NCI-H1417 (cell line): ENCODE results near the gene MBLAC1.

ENCODE experiments used
- DNase-seq, 3 experiments: peaks; one replicate each; lab custom pipeline; 2025; lab: John Stamatoyannopoulos, UW

Gene MBLAC1, protein sequence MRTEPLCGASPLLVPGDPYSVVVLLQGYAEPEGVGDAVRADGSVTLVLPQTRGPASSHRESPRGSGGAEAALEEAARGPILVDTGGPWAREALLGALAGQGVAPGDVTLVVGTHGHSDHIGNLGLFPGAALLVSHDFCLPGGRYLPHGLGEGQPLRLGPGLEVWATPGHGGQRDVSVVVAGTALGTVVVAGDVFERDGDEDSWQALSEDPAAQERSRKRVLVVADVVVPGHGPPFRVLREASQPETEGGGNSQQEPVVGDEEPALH

DNA sequence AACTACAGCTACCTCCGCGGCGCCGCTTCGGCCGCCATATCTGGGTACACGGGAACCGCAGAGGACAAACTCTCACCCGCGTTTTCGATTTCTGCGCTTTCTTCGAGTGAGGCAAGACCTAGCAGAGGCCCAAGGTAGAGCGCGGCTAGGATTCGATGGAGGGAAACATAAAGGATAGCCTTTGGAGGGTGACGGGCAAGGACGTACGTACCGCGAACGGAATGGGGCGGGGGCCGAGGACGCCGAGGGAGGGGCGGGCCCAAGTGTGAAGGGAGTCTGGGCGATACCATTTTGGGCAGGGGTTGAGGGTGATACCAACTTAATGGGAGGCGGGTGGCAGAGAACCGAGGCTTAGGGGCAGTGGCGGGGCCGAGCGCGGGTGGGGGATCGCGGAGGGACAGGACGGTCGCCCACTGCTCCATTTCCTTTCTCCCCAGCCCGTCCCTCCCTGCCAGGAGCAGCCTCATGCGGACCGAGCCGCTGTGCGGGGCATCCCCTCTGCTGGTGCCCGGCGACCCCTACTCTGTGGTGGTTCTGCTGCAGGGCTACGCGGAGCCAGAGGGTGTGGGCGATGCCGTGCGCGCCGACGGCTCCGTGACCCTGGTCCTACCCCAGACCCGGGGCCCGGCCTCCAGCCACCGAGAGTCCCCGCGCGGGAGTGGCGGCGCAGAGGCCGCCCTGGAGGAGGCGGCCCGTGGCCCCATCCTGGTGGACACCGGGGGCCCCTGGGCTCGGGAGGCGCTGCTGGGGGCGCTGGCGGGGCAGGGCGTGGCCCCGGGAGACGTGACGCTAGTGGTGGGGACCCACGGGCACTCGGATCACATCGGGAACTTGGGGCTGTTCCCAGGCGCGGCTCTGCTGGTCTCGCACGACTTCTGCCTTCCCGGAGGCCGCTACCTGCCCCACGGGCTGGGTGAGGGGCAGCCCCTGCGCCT is at the start of gene MBLAC1:
Gene MBLAC1 (plus strand): TSS at position 37 of the 935 bp plus-strand sequence. CDS start 429 bp downstream, at position 466.
- DNase-seq, result peak; percentile 95 to 100 (median 98)

DNA sequence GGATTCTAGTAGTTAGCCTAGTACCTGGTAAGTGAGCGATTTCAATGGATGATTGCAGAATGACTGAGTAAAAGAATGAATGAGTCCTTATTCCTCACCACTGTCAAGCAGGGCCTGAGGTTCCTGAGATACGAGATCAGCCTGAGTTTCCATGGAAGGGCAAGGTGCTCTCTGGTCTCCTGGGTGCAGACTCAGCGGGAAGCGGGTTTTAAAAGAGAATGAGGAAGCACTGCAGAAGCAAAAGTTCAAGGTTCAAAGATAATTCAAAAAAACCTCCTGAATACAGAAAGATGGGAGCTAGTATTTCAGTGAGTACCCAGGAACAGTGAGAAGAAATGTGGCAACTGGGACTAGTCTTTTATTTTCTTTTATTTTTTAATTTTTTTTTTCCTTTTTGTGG is 49.6 kb upstream of the MBLAC1 start:
- DNase-seq, result no peak

DNA sequence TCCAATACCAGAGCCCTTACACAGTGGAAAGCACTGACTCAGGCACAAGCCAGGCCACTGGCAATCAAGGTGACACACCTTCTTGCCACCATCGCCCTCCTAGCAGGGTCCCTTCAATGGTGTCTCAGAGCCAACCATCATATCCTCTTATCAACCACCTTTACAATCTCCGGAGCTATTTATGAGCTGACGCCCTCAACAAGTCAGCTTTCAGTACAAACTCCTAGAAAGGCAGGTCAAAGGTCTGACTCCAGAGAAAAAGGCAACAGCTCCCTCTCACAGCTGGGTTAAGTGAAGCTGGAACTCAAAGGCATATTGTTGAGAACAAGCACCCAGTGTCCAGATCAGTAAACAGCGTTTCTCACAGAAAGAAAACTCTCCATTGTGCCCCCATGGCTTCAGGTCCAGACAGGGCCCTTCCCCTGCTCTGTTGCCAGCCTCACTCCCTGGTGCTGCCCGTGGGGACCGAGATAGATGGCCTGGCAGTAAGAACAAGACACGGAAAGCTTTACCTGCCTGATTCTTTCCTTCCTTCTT is 47.7 kb upstream of the MBLAC1 start:
- DNase-seq, result no peak

DNA sequence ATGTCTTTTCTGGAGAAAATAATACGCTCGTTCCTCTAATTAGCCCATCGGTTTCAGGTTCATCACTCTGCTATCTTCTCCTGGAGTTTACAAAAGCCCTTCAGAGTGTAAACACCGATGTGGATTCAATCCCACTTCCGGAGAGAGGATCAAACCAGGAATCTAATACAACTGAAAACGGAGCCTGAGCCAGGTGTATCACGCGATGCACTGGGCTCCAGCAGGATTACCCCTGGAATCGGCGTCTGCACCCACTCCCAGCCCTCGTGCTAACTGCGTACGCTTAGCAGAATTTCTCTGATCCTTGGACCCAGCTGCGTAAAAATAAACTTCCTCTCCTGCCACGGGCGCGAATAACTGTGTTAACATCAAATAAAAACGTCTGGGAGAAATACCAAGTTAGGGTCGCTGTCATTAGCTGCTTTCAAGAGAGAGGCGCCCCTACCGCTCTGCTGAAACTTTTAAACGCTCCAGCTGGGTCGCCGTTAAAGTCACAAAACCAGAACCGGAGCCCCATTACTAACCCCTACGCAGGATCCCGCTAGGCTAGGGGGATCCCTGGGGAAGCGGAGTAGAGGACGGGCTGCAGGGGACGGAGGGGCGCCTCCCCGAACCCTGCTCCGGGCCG is 45.7 kb upstream of the MBLAC1 start:
- peak; percentile 25 to 85 (median 71) for DNase-seq

DNA sequence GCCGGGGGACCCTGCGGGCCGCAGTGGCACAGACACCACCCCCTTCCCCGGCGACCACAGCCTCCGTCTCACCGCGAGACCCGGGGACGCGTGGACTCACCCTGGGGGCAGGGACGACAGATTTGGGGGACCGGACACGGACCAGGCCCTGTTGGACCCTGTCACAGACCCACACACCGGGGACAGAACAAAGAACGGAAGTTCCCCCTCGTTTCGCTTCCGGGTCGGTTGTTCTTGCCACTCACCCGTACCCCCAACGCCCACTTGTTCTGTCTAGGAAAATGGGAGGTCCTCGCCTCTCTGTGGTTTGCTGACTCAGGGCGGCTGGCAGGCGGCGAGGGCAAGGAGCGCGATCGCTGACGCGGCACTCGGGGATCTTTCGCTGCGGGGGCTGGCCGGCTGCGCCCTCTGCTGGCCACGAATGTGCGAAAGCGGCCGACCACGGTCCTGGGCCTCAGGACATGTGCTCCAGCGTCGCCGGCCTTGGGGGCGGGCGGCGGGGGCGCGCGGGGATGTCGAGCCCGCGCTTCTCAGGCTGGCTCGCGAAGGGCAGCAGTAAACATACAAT is 45.1 kb upstream of the MBLAC1 start, which contains the start of gene ZNF3:
Gene ZNF3 (minus strand): TSS at position 189 of the 568 bp plus-strand sequence. CDS start 4,366 bp downstream, outside the sequence.
- peak; percentile 99 to 100 (median 99) for DNase-seq

DNA sequence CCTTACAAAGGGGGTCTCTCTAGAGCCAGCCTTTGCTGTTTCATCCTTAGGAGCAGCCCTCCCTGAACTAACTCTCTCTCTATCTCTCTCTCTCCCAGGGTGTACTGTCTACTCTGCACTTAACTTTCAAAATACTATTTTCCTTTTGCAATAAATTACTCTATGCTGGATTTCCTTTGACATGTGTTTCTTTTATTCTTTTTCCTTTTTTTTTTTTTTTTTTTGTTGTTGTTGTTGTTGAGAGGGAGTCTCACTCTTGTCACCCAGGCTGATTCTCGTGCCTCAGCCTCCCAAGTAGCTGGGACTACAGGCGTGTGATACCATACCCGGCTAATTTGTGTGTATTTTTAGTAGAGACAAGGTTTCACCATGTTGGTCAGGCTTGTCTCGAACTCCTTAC is 43.8 kb upstream of the MBLAC1 start:
- DNase-seq, result no peak

DNA sequence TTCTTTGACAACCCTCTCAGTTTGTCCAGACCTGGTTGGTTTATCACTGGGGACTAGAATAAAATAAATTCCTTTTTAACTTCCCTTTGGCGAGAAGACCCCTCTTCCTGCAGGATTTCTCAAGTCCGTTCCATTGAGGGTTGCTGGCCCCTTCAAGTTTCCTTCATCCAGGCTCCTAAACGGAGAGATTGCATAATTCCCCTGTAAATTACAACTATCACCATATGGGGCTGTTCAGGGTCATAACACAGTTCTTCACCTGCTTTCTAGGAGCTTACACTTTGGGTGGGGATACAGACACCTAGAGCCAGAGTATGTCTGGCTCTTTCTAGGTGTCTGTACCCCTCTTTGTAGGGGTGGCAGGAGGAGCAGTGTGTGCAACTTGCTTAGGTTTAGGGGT is 41.3 kb upstream of the MBLAC1 start:
- no peak for DNase-seq

DNA sequence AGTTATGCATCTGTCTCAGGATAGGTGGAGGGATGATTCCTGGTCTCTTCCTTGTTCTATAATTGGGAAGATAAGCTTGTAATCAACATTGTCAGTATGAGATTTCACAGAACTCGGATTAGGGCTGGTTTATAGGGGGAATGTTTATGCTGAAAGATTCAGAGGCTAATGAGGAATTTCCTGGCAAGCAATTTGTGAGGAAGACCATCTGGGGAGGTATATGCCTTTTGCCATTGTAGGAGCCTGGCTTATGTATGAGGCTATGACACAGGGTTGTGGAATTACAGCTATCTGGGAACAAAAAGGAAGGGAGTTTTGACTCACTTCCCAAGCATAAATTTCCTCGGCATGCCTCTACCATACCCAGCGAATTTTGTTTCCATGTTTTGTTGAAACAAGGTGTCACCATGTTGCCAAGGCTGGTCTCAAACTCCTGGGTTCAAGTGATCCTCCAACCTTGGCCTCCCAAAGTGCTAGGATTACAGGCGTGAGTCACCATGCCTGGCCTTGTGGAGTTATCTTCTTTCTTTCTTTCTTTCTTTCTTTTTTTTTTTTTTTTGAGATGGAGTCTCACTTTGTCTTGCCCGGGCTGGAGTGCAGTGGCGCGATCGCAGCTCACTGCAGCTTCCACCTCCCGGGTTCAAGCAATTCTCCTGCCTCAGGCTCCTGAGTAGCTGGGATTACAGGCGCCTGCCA is 39.6 kb upstream of the MBLAC1 start:
- no peak for DNase-seq

DNA sequence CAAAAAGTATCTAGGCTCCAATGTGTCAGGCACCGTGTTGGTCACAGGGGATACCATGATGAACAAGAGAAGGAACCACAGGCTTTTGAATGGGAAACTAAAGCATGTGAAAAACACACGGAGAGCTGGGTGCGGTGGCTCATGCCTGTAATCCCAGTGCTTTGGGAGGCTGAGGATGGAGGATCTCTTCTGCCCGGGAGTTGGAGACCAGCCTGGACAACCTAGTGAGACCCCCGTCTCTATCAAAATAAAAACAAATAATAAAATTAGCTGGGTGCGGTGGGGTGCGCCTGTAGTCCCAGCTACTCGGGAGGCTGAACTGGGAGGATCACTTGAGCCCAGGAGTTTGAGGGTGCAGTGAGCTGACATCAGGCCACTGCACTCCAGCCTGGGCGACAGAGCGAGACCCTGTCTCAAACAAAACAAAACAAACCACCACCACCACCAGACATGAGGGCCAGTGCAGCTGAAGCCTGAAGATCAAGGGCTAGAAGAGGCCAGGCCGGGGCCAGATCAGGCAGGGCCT is 38.6 kb upstream of the MBLAC1 start:
- no peak for DNase-seq

DNA sequence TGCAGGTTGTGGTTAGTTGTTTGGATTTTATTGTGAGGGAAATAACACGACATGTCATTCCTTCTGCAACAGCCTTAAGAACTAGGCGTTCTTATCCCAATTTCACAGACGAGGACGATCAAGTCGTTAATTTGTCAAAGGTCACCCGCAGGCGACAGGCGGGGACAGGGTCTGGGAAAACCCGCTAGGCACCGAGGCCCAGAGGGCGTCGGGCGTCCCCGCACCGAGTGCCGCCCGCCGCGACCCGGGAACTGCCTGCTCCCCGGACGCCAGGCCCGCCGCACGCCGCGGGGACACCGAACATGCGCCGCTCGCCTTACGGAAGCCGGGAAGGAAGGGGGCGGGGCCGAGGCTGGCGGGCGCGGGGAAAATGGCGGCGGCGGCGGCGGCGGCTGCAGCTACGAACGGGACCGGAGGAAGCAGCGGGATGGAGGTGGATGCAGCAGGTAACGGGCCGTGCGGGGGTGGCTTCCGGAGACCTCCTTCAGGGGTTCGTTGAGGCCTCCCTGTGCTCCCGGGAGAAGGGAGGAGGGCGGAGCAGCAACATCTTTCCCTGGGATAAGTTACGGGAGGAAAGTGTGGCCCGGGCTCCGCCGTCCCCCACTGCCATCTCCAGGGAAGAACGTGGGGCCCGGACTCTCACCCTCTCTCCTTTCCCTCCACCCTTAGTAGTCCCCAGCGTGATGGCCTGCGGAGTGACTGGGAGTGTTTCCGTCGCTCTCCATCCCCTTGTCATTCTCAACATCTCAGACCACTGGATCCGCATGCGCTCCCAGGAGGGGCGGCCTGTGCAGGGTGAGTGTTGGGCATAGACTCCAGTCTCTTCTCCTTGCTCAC is 37.9 kb upstream of the MBLAC1 start, which contains the start of gene COPS6:
Gene COPS6 (plus strand): TSS at position 349 of the 837 bp plus-strand sequence. CDS start 22 bp downstream, at position 371.
- DNase-seq, result peak; percentile 81 to 92 (median 90)

DNA sequence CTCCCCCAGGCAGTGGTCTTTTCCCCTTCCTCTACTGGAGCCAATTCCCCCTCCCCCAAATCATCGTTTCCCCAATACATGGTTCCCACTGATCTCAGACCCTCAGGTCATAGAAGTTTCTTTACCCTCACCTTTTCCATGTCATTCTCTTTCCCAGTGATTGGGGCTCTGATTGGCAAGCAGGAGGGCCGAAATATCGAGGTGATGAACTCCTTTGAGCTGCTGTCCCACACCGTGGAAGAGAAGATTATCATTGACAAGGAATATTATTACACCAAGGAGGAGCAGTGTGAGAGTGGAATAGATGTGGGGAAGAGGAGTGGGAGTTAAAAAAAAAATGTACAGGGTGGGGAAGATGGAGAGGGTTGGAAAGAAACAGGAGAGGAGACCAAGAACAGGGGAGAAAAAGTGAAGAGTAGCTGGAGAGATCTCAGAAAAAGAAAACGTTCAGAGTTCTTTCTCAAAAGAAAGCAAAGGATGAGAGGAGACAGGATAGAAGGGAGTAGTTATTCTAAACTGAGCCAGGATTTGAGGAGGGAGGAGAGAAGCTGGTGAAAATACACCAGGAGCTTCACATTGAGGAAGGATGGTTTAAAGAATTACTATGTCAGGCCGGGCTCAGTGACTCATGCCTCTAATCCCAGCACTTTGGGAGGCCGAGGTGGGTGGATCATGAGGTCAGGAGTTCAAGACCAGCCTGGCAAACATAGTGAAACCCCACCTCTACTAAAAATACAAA is 37.1 kb upstream of the MBLAC1 start:
- DNase-seq, result no peak

DNA sequence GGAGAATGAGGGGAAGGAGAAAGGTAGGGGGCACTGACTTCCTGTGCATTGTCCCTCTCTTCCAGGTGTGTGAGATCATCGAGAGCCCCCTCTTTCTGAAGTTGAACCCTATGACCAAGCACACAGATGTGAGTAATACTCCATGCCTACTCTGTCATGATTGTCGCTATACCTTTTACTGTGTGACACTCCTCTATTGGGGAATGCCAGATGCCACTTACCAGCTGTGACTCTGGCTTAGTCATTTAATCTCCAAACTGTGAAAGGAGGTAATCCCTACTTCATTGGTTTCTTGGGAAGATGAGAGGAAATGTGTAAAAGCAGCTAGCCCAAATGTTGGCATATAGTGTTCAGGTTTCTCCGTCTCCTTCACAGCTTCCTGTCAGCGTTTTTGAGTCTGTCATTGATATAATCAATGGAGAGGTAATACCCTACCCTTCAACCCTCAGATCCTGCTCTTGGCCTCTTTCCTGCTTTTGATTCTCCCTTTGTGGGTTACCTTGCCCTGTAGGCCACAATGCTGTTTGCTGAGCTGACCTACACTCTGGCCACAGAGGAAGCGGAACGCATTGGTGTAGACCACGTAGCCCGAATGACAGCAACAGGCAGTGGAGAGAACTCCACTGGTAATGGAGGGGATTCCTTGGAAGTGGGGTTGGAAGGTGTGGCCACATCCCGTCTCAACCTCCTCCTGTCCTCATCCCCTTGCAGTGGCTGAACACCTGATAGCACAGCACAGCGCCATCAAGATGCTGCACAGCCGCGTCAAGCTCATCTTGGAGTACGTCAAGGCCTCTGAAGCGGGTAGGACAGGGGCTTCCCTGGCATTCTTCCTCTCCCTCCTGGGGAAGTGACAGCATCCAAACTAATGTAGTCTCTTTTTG is 36.0 kb upstream of the MBLAC1 start:
- DNase-seq, result no peak

DNA sequence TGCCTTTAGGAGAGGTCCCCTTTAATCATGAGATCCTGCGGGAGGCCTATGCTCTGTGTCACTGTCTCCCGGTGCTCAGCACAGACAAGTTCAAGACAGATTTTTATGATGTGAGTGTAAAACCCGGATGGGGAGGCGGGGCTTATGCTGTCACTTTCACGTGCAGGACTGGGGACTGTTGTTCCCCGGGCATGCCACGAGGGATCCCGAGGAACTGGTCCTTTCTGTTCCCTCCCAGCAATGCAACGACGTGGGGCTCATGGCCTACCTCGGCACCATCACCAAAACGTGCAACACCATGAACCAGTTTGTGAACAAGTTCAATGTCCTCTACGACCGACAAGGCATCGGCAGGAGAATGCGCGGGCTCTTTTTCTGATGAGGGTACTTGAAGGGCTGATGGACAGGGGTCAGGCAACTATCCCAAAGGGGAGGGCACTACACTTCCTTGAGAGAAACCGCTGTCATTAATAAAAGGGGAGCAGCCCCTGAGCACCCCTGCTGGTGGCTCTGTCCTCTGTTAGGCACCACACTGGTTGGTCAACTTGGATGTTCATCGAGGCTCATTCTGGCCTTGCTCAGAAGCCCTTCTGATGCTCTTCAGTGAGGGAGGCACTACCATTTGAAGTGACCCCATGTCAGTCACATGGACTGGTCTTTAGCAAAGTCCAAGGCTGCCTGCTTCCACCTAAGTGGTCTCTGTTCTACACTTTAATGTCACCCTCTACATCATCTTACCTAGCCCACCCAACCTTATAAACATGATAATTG is 35.2 kb upstream of the MBLAC1 start:
- DNase-seq, result peak in 2 of 3 experiments; percentile 46 to 67

DNA sequence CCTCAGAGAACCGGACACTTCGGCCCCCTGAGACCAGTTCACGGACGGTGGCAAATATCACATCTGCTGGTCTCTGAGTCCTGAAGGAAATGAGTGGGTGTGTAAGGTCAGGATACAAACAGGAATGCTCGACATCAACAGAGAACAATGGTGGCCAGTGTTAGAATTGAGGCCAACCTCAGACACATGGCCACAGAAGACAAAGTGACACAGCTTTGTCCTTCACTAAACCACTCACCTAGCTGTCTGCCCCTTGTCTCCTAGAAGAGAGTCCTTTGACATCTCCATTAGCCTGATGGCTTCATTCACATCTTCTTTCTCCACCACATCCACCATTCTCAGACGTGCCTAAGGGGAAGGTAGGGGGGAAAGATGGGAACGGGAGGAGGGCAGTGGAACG is 33.7 kb upstream of the MBLAC1 start:
- DNase-seq, result peak in 1 of 3 experiments; percentile 53

DNA sequence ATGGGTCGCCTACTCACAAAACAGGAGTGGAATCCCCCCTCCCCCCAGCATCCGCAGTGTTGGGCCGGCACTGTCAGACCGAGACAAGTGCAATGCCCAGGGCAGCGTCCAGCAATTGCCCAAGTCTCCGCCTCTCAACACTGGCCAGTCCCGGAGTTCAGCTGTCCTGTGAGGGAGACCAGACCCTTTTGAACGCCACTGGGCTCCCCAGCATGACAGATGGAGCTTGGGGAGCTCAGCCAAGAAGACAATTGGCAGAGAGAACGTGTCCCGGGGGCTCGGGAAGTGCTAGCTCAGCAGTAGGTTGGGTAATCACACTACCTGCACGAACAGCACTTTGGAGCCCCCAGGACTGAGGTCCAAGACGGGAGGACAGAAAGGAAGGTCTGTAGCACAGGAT is 33.3 kb upstream of the MBLAC1 start:
- DNase-seq, result no peak

DNA sequence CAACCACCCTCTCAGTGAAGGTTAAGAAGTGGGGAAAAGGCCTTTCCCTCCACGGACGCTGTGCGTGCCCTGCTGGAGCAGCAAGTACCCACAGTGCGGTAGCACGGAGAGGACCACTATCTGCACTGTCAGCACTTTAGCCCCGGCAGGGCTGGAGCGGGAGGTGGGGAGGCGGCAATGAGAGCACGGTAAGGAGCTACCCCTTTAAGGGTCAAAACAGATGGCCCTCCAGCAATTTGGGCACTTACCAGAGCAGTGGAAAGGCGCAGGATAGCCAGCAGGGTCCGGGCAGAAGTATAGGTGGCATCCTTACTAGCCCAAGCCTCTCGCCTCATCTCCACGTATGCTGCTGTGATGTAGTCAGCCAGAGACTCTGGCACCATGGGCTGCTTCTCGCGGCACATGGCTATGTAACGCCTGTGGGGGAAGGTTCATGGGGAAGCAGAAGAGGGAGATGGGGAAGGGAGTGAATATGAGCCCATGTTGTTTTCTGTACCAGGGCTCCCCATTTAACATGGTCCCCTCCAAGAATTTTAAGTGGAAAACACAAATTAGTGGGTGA is 32.8 kb upstream of the MBLAC1 start:
- no peak for DNase-seq

DNA sequence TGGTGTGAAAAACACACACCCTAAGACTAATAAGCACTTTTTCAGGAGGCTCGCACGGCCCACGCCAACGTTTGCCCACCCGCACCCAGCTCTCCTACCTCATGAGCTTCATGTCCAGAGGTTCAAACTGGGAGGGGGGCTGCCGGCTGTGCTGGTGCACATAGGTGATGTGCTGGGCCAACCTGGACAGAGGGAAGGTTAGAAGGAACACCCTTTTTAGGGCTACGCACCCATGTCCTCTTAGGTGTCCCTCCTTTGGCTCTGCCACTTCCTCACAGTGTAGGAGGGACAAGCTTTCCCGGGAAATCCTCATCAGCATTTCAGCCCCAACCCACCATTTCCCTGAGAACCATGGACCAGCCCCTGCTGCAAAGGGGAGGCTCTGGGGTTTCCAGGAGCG is 31.5 kb upstream of the MBLAC1 start:
- DNase-seq, result no peak
